HG02970 (cell line): ENCODE measurements around the gene SORBS1.

Experiments
- ATAC-seq: cut with Tn5 transposase; IDR thresholded peaks from one replicate; pipeline ENCODE4 v1.9.1; 2021; ENCODE audit warnings: mild to moderate bottlenecking, moderate library complexity, moderate number of reproducible peaks; ENCODE audit not compliant: unreplicated experiment, low FRiP score

SORBS1 gene

GRCh38 chr10:95566136-95566535 lies 5.0 kb upstream of the SORBS1 start:
- ATAC-seq: no peak

DNA sequence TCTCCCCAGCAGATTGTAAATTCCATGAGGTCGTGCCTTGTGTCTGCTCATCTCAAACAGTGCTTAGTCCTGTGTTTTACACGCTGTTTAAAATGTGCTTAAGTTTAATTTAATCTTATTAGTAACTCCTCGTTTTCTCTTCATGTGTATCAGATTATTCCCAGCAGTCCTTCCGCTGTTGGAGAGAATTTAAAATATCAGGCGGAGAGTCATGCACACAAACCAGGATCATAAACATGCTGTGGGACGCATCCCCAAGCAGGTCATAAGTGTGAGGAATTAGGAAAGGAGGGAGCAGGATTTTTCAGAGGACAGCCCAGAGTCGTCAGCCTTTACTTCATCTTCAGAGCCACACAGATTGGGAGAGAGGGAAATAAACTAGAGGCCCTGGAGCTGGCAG lies 4.2 kb upstream of the SORBS1 start:
- ATAC-seq: no peak

- ATAC-seq: no peak
These were observed 3.1 kb upstream of the SORBS1 start for GRCh38 chr10:95564291-95564690.

- ATAC-seq: no peak
These were observed 1.3 kb upstream of the SORBS1 start for GRCh38 chr10:95562341-95562965.

DNA sequence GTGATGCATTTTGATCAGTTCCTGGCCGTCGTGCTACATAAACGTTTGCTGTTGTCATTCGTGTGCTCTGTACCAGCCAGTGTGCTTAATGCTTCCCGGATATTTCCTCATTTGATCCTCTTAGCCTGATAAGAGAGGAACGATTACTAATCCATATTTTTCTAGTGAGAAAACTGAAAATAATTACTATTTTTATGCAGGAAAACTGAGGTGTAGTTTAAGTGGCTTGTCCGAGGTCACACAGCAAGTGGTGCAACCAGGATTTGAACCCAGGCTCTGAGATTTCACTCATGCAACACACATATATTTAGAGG lies 650 bp upstream of the SORBS1 start:
- no peak for ATAC-seq

GRCh38 chr10:95560278-95561176 lies 644 bp downstream of the SORBS1 start:
- no peak for ATAC-seq

- ATAC-seq: no peak
These were observed 1.3 kb downstream of the SORBS1 start for GRCh38 chr10:95559896-95560277.

- ATAC-seq: no peak
These were observed 1.7 kb downstream of the SORBS1 start for GRCh38 chr10:95559471-95559870.

DNA sequence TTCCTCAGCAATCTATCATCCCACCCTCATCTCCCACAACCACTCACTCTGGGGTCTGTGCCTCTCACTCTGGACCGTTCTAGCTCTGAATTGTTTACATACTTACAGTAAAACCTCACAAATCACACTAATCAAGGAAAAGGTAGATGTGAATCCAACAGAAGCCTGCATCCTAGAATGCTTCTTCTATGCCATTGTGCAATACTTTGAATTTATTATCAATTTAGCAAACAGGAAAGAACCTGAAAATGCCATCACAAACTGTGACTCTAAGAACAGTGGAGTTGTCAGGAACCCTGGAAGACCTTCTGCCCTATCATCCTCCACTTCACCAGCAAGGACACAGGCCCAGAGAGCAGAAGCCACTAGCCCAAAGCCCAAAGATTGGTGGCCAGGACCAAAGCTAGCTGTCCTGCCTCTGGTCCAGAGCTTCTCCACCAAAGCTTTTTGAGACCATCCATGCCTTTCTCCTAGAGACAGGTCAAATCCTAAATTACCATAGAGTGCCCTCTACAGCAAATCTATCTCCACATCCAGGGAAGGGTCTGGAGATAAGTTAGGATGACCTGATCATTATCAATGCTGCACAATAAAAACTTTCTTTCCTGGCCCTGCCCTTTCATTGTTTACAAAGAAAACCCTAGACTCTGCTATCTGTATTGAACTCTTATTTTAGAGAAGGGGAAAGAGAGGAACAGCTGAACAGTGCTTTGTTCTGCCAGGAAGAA lies 2.4 kb downstream of the SORBS1 start:
- no peak for ATAC-seq

DNA sequence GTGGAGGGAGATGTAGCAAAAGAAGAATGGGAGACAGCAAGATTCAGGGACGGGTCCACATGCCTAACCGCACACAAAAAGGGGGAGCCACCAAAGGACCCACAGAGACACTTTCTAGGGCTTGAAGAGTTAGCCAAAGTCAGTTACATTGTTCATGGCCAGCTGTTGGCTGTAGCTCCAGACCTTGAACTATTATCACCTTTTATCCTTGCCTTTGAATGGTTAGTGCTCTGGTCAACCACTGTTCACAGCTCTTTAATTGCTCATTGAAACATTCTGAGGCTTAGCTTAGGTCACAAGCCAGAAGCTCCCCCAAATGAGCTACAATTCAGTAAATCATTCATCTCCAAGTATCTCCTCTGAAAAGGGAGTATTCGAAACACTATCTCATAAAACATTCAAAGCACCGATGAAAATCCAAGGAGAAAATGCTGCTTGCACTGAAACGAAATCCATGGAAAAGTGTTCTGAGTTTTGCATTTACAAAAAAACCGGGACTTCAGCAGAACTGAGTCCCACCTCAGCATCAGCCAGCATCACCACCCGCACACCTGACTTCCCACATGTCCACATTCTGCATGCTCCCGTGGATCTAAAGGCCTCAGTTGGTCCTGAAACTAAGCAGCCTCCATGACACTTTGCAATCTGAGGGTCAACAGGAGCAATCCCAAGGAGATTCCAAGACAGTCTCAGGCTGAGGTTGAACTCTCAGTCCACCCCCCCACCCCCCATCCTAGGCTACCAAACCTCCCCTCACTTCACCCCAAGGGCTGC lies 4.0 kb downstream of the SORBS1 start:
- no peak for ATAC-seq

GRCh38 chr10:95553674-95554073 lies 7.5 kb downstream of the SORBS1 start:
- no peak for ATAC-seq

DNA sequence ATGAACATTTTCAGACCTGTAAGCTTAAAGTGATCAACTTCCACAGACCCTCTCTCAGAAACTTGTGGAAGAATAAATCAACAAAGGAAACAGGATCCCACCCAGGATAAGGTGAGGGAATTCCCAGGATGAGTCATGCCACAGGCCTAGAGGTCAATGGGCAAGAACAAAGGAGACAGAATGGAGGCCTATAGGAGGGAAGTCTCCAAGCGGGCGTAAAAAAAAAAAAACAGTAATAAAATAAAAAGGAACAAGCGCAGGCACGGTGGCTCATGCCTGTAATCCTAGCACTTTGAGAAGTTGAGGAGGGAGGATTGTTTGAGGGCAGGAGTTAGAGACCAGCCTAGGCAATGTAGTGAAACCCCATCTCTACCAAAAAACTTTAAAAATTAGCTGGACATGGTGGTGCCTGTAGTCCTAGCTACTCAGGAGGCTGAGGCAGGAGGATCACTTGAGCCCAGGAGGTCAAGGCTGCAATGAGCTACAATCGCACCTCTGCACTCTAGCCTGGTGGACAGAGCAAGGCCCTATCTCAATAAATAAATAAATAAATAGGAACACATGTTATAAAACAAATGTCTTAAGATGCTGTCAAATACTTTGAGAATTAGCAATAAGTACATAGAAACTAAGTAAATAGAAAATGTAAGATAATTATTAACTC lies 8.4 kb downstream of the SORBS1 start:
- ATAC-seq: no peak

DNA sequence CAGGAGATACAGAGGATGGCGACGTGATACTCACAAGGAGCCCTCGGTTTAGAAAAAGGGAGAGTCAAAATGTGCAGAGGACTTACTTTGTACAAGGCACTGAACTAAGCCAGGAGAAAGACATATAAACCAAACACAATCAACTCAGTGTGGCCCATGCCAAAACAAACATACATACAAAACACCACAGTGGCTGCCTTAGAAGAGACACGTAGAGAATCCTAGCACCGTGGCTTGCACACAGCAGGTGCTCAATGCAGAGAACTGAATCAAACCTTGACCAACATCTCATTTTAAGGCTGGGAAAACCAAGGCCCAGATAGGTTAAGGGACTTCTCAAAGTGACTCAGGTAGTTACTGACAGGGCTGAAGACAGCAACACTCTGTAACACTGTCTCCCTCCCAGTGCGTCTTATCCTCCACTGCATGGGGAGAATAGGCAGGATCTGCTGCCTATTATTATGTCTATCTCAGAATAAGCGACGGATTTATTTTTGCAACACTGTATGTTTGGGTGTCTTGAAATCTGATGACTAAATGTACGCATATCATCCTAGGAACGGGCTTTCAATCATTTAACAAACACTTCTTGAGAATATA lies 11.0 kb downstream of the SORBS1 start:
- ATAC-seq: no peak

- no peak for ATAC-seq
These were observed 13.3 kb downstream of the SORBS1 start for GRCh38 chr10:95547791-95548435.

GRCh38 chr10:95547197-95547596 lies 14.0 kb downstream of the SORBS1 start:
- no peak for ATAC-seq

- no peak for ATAC-seq
These were observed 15.2 kb downstream of the SORBS1 start for GRCh38 chr10:95545981-95546380.

DNA sequence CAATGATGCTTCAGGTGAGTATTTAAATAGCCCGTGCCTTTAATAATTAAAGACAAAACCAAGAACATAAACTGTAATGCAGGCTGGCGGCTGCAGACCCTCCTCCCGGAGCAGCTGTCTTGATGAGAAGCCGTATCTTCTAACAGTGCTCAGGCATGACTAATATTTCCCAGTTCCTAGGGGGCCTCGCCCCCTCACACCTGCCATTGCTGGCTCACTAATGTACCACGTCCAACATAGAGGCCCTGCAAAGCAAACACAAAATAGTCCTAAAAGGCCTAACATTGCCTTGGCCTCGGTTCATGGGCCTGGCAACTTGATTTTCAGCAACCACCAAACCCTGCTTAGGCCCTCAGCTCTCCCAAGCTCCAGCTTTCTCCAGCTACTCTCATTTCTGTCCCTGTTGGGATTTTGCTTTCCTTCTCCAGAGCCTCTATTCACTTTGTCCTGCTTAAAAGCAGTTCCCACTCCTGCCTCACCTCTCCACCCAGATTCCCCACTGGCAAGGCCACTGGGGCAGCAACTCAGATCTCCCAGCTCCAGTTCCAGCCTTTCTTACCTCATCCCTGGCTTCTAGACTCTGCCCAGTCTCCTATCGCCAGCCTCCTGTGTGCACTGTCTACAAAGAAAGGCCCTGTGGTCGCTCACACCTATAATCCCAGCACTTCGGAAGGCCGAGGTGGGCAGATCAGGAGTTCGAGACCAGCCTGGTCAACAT lies 16.2 kb downstream of the SORBS1 start:
- no peak for ATAC-seq

GRCh38 chr10:95543459-95543858 lies 17.7 kb downstream of the SORBS1 start:
- ATAC-seq: no peak

DNA sequence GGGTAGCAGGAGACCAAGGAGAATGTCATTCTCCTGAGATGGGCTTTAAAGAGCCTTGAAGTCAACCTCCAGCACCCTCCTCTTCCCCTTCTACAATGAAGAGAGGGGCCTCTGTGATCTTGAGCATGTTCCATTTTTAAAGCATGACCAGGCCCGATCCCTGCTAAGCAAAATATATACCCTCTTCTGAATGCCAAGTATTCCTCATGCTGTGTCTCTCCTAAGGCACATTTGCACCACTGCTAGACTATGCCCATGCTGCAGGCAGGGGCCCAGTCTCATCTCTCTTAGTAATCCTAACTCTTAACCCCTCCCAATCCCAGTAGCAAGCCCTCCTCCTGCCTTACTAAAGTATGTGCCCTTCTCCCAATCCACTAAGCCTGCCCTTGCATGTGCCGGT lies 18.4 kb downstream of the SORBS1 start:
- ATAC-seq: no peak
